ENCODE measurements around the gene FBXL14. TPM values are rescaled to one million over a fixed set of nuclear protein-coding genes. Genes with fewer than 3 reads are reported as not detected.
A peak's percentile ranks its signal among the peaks of the same experiment; 100 is the strongest.

Gene FBXL14
- total RNA-seq, 1 donor from 2014 or later, result 33.7 TPM

DNA sequence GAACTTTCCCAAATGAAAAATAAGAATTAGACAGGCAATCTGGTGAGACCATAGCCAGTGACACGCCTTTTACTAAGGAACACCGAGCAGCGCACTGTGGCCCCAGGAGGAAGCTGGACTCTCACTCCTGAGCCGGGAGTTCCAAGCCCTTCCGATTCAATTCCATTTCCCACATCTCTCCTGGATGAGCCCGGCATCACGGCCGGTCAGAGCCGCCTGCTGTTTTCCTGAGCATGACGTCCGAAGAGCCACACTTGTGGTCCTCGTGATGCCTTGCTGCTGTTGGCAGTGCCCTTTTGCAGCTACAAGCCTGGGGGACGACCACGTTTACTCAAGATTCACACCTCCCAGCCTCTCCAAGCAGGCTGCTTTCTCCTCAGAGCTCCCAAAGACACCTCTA lies 40.8 kb downstream of the FBXL14 start:
- peaks cover 6% of the 10 kb centered on the region for H3K4me1 Mint-ChIP-seq
- no peak for DNase-seq (ENCODE audit: low read depth, low spot score)
- TF ChIP-seq, protein P1, sequence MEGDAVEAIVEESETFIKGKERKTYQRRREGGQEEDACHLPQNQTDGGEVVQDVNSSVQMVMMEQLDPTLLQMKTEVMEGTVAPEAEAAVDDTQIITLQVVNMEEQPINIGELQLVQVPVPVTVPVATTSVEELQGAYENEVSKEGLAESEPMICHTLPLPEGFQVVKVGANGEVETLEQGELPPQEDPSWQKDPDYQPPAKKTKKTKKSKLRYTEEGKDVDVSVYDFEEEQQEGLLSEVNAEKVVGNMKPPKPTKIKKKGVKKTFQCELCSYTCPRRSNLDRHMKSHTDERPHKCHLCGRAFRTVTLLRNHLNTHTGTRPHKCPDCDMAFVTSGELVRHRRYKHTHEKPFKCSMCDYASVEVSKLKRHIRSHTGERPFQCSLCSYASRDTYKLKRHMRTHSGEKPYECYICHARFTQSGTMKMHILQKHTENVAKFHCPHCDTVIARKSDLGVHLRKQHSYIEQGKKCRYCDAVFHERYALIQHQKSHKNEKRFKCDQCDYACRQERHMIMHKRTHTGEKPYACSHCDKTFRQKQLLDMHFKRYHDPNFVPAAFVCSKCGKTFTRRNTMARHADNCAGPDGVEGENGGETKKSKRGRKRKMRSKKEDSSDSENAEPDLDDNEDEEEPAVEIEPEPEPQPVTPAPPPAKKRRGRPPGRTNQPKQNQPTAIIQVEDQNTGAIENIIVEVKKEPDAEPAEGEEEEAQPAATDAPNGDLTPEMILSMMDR (conservative IDR thresholded peaks at IDR 0.05), result no peak

DNA sequence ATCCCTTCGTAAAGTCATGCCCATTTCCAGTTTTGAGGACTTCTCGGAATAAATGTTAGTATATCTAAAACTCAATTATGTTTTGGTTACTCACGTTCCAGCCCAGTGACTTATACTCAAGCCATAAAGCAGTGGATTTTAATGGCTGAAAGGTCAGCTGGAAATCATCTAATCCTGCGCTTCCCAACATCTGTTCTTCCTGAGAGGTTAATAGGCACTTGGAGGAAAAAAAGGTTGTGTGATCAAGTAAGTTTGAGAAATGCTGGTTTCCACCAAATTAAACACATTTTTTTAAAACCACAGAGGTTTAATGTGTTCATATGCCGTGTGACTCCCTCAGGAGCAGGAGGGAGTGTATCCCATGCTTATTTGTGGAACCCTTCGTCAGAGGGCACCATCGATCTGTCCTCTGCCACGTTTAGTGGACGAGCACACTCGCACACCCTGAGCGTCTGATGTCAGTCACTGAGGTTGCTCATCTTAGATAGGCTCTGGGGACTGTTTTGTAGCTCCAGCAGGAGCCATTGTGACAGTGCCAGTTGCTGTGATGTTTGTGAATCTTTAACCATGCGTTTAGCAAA lies 41.4 kb downstream of the FBXL14 start:
- Mint-ChIP-seq H3K4me3 (no peak overlapping the region), H3K9me3 (peaks cover 6% of the 10 kb centered on the region), H3K27me3 (ENCODE audit: low read depth) (no peaks in the 10 kb centered on the region), H3K36me3 (ENCODE audit: low read depth) (peaks cover 8% of the 10 kb centered on the region), H3K4me1 (peaks cover 6% of the 10 kb centered on the region), H3K27ac (ENCODE audit: unreplicated experiment) (no peak overlapping the region)
- DNase-seq (ENCODE audit: low read depth, low spot score), result no peak
- TF ChIP-seq, protein P1 (conservative IDR thresholded peaks at IDR 0.05), result no peak

More for the DNA sequence above, 40.8 kb downstream of the FBXL14 start:
- H3K4me3 Mint-ChIP-seq, result no peak overlapping the region
- peaks cover 6% of the 10 kb centered on the region for H3K9me3 Mint-ChIP-seq
- H3K27me3 Mint-ChIP-seq (ENCODE audit: low read depth), result no peaks in the 10 kb centered on the region
- peaks cover 8% of the 10 kb centered on the region for H3K36me3 Mint-ChIP-seq (ENCODE audit: low read depth)
- H3K27ac Mint-ChIP-seq (ENCODE audit: unreplicated experiment), result no peak overlapping the region

DNA sequence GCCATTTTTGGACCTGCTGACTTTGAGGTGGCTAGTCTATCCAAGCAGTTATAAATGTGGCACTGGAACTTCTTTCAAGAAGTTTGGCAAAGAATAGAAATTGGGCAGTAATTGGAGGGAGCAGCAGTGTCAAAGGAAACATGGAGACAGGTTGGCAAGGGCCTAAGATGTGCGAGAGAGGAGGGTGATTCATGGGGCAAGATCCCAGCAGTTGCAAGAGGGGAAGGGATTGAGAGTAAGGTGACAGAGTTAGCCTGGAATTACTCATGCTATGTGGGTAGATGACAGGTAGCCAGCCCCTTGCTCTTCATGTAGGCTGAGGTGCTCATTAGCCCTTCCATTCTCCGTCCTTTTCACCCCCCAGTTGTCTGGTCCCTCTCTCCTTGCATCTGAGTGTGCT lies 42.2 kb downstream of the FBXL14 start:
- H3K27ac Mint-ChIP-seq (ENCODE audit: unreplicated experiment), result peak overlapping the region; percentile 95
- H3K36me3 Mint-ChIP-seq (ENCODE audit: low read depth), result peaks cover 8% of the 10 kb centered on the region
- peaks cover 6% of the 10 kb centered on the region for H3K9me3 Mint-ChIP-seq
- no peaks in the 10 kb centered on the region for H3K27me3 Mint-ChIP-seq (ENCODE audit: low read depth)
- DNase-seq (ENCODE audit: low read depth, low spot score), result no peak
- TF ChIP-seq, protein P1 (conservative IDR thresholded peaks at IDR 0.05), result no peak
- no peak overlapping the region for H3K4me3 Mint-ChIP-seq
- peaks cover 6% of the 10 kb centered on the region for H3K4me1 Mint-ChIP-seq

DNA sequence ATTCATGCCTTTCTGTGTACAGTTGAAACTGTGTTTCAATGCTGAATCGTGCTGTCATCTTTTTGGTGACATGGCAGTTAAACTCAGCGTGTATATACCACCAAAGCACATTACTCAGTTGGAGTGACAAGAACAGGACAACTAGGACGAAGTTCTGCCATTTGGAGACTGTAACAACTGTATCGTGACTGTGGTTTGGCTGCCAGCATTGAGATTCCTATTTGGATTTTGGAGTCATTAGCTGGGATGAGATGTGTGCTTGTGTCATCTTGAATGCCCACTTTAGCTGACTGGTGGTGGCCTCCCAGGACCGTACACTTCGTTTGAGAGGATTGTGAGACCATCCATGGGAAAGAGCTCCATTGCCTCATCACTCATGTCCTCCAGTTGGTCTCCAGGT lies 42.9 kb downstream of the FBXL14 start:
- peaks cover 6% of the 10 kb centered on the region for H3K4me1 Mint-ChIP-seq
- H3K27me3 Mint-ChIP-seq (ENCODE audit: low read depth), result no peaks in the 10 kb centered on the region
- H3K4me3 Mint-ChIP-seq, result no peak overlapping the region
- peaks cover 6% of the 10 kb centered on the region for H3K36me3 Mint-ChIP-seq (ENCODE audit: low read depth)
- peak overlapping the region; percentile 82 for H3K27ac Mint-ChIP-seq (ENCODE audit: unreplicated experiment)
- H3K9me3 Mint-ChIP-seq, result peaks cover 4% of the 10 kb centered on the region
- TF ChIP-seq, protein P1 (conservative IDR thresholded peaks at IDR 0.05), result no peak
- DNase-seq (ENCODE audit: low read depth, low spot score), result no peak

DNA sequence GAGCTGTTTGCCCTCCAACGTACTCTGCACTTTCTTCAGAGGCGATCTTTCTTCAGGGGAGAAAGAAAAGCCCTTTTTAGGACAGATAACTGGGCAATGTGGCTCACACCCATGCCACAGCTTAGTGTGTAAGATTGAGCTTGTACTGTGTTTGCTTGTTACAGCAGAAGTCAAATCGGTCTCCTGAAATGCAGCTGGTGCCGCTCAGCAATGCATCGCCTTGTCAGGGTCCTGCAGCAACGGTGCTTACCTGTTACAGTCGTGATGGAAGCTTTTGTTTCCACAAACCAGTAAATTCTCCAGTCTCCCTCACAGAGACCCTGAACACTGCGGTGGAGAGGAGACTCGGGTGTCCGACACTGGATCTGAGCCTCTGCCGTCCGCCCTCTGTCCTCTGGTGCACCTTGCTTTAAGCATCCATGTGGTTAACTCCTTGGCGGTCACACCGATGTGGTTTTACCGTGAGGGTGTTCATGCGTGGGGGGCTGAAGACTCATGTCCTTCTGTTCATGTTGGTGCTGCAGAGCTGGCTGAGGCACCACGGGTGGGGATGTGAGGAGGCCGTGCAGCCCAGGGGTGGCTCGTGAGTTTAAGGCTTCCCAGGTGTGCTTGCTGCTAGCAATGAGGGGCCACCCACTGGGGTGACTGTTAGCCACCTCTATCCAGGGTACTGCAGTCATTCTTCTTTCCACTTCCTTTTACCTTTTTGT lies 47.3 kb downstream of the FBXL14 start:
- Mint-ChIP-seq H3K27me3 (ENCODE audit: low read depth) (no peaks in the 10 kb centered on the region), H3K4me1 (no peaks in the 10 kb centered on the region), H3K36me3 (ENCODE audit: low read depth) (peaks cover 13% of the 10 kb centered on the region), H3K9me3 (peaks cover 10% of the 10 kb centered on the region), H3K27ac (ENCODE audit: unreplicated experiment) (no peak overlapping the region), H3K4me3 (no peak overlapping the region)
- TF ChIP-seq, protein P1 (conservative IDR thresholded peaks at IDR 0.05), result no peak
- no peak for DNase-seq (ENCODE audit: low read depth, low spot score)
